Effector CD4-positive, alpha-beta T cell (primary cell): Measurements from ENCODE around the gene PCDH1.
A peak's percentile ranks its signal among the peaks of the same experiment; 100 is the strongest.
"Not testable (repeated sequence)": the region's sequence is repeated elsewhere in the genome, so short reads cannot be mapped to it uniquely, and the experiment has no call there.

ENCODE experiments used
- DNase-seq: peaks from one replicate; pipeline ENCODE4 v3.0.0-alpha.2; 2020

PCDH1 gene

DNA sequence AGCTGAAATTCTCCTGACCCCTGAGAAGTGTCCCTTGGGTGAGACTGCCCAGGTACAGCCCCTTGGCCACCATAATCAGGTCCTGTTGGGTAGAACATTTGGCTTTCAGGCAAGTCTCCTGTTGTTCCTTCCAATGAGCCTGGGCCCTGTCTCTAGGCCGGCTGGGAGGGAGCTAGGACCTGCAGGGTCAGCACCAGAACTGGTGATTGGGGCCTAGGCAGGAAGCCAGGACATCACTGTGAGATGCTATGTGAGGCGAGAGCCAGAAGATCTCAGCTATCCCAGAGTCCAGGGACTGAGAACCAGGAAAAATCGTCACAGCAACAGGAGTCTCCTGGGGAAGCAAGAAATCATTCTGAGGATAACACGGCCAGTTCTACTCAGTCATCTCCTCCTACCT, 51.5 kb downstream of the PCDH1 start:
- DNase-seq: no peak

DNA sequence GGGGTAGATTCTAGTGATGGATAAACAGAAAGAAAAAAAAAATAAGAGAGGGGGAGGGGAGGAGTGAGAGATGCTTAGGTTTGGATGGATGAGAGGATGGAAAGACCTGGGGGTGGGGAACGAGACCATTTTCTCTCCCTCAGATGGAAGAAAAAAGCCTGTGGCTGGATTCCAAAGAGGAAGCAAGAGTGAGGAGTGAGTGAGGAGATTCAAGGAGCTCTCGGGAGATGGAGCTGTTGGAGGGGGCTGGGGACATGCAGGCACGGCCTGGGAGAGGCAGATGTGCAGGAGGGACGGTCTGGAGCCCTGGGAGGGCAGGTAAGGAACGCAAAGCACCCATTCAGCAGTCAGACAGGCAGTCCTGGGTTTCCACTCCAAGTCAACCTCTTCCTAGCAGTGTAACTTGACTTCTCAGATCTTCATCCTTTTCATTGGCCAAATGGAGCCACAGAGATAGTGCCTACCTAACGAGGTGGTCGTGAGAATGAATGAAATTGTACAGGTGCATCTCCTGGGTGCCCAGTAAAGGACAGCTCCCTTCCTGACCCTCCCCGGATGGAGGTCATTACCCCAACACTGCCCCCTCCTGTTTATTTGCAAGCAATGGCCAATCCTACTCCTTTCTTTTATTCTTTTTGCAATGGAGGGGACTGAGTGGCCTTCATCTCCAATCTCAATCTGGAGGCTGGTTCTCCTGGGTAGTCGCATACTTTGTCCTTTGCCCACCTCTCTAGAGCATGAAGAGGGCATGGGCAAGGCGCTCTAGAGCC, 52.2 kb downstream of the PCDH1 start:
- no peak for DNase-seq

GRCh38 chr5:141825241-141825671, 53.0 kb downstream of the PCDH1 start:
- no peak for DNase-seq

DNA sequence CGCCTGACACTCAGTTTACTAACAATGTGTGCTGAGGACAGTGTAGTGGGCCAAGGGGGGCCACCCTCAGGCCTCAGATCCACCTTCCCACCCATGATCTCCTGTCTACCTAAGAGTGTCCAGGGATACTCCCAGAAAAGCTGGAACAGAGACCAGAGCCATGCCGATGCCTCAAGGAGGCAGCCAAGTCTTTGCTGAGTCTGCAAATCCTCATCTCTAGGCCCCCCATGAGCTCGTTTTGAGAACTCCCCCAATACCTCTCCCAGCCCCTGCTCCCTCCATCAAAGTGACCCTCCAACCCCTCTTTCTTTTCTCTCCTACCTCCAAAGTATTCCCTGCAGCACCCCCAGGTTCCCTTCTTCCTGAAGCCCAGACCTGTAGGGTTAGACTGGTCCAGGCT, 53.5 kb downstream of the PCDH1 start:
- DNase-seq: no peak

DNA sequence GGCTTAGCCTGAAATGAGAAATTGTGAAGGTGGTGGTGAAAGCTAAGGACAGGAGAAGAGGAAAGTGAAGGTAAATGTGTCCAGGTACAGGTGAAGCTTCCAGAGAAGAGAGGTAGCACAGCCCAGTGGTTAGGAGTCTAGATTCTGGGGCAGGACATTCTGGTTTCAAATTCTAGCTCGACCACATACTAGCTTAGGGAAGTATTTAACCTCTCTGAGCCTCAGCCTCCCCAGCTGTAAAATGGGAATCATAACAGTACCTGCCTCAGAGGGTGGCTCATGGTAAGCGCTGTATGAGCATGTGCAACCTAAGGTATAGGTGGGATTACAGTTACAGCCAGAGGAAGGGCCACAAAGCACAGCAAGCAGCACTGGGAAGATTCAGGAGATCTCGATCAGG, 55.2 kb downstream of the PCDH1 start:
- DNase-seq: no peak

DNA sequence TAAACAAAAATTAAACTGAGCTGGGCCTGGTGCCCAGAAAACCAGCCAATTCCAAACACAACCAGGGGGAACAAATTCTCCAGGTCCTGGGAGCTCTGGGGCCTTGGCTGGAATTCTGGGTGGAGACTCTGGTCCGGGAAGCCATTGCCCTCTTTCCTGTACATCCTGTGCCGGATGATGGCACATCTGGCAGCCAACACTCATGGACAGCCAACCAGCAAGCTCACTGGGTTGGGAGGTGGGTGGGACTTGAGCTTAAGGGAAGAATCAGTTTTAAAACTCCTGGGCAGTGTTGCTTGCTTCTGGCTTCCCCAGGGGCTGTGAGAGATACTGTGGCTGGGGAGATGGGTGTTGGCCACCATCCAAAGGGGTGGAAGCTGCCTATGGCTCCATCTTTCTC, 56.1 kb downstream of the PCDH1 start:
- DNase-seq: no peak

DNA sequence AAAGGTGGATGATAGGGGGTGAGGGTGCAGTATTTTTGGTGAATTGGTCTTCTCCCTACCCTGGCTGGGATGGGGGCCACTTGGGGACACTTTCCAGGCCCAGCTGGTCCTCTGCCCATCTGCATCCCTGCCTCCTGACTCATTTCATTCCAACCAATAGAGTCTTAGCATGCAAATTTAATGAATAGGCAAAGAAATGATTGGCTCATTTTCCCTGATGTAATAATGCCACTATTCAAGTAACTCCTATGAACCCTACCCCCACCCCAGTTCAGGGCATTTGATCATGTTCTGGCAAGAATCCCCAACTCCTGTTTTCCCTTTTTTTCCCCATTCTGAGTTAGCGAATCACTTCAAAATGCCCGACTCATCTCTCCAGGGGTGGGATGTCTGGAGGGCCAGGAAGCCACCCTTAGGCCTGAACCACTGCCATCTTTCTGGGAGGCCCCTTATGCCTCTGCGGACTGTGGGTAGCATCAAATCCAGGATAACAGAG, 56.7 kb downstream of the PCDH1 start:
- no peak for DNase-seq

GRCh38 chr5:141820686-141821085, 57.5 kb downstream of the PCDH1 start:
- not testable (repeated sequence) for DNase-seq

DNA sequence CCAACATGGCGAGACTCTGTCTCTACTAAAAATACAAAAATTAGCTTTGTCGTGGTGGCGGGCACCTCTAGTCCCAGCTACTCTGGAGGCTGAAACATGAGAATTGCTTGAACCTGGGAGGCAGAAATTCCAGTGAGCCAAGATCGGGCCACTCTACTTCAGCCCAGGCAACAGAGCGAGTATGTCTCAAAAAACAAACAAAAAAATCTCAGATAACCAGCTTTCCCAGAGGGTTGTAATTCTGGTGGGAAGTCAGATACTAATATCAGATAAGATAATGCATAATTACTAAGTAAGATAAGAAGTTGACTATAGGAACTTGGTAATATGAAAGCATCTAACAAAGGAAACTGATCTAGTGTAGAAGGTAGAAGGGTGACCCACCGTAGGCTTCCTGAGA, 60.6 kb downstream of the PCDH1 start:
- no peak for DNase-seq

DNA sequence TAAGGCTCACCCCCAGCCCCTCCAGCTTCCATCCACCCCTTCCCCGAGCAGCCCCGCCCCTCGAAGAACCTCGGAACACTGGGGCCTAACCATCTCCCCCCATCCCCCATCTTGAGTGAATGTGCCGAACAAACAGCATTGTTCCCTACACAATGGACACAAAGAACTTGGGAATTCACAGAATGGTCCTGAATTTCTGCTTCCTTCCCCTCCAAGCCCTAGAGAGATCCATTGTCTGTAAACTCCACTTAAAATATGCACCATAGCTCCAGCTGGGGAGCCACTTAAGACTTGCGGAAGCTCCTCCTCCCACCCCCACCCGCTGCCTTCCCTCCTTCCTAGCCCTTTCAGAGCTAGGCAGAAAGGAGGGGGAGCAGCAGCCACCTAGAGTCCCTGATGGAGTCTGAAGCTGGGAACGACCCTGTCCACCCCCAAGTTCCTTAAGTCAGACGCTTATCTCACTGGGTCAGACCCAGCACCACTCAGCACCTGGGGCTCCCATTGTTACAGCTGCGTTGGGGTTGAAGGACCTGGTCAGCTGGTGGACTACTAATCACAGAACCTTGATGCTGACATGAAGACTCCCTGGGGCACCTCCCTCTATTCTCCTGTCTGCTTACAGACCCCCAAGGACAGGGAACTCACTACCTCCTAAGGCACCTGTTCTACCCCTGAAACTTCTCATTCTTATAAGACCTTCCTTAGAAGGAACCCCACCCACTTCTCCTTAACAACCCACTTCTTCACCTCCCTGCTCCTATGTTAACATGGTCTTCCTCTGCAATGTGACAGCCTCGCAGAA, 61.4 kb downstream of the PCDH1 start:
- no peak for DNase-seq

GRCh38 chr5:141815796-141816180, 62.4 kb downstream of the PCDH1 start:
- DNase-seq: no peak

- DNase-seq: no peak
Observed at GRCh38 chr5:141815051-141815795, 63.0 kb downstream of the PCDH1 start.

- DNase-seq: no peak
Observed at GRCh38 chr5:141814064-141814964, 63.9 kb downstream of the PCDH1 start.

DNA sequence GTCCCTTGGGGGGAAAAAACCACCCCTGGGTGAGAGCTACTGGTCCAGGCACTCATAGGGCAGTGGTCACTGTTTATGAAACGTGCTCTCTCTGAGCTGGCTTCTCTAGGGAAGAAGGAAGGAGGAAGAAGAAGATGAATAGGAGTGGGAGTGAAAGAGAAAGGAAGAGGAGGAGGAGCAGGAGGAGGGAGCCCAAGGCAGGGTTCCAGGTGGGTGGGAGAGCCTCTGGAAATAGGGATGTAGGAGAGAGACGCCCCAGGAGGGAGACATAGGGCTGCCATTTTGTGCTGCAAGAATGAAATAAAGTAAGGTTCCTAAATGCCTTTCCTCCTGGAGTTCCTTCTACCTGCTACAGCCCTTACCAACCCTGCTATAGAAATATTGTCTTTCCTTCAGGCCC, 65.7 kb downstream of the PCDH1 start:
- no peak for DNase-seq

GRCh38 chr5:141811287-141812155, 66.7 kb downstream of the PCDH1 start:
- peak; percentile 11 for DNase-seq

DNA sequence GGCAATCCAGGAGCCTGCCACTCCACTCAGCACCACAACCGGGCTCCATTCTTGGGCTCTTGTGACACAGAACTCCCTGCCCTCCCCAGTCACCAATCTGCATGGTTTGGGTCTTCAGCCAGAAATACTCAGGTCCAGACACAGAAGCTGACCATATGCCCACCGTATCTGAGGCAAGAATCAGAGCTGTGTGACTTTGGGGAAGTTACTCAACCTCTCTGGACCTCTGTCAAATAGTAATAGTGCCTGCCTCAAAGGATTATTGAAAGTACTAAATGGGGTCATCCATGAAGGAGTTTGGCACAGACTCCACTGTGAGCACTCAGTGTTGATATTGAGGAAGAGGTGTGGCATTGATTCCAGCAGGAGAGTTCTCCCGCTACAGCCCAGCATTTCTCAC, 67.5 kb downstream of the PCDH1 start:
- no peak for DNase-seq

DNA sequence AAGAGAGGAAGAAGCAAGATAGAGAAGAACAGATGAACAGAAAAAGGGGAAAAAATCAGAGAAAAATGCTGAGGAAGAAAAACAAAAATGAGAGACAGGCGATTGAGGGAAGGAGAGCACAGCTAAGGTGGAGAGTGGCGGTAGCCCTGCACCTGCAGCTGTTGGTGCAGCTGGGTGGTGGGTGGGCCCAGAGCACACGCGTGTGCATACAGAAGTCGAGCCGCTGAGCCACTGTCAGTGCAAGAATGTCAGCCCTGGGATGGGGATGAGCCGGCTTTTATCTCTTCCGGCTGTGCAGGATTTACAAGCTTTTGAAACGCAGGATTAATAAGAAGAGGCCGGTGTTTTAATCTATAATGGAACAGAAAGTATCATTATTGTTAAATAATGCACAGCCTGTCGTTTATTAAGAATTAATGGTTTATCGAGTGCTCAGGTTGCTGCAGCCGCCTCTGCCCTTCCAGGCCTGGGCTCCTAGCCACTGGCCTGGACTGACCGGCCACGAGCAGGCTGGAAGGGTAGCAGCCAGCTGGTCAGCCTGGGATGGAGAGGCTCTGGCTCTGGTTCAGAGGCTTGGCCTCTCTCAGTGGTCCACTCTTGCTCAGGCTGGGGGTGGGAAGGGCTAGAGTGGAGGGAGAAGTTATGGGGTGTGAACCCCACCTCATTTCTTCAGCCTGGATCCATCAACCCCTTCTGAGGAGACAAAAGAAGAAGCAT, 68.7 kb downstream of the PCDH1 start:
- no peak for DNase-seq

DNA sequence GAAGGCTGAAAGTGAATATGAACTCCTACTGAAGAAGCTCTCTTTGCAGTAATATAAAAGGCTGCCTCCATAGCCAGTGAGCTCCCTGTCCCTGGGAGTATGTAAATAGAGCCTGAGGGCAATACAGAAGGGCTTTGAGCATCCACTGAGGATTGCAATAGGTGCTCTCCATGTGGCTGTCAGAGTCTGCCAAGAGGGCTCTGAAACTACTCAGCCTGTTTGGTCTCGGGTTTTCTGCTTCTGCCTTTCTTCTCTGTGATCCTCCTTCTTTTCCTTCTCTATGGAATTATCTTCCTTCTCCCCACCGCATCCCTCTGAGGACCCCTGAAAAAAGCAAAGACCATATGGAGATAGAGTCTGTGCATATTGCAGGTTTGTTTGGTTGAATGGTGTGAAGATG, 69.4 kb downstream of the PCDH1 start:
- DNase-seq: no peak

- no peak for DNase-seq
Observed at GRCh38 chr5:141807732-141808131, 70.5 kb downstream of the PCDH1 start.

DNA sequence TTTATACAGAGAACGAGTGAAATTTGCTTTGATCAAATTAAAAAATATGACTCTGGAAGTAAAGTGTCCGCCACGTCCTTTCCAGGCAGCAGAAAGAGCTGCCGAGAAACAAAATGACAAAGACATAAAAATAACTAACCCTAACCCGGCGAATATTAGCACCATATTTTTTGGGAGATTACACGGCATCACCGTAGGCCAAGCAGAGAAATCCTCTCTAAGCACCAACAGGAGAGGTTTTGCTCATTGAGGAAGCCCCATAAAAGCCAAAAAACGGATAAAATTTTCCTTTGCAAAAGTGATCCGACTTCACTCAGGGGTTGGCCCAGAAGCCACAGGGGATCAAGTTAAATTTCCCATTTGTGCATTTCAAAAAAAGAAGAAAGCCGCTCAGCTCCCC, 70.9 kb downstream of the PCDH1 start:
- DNase-seq: no peak

- DNase-seq: no peak
Observed at GRCh38 chr5:141806626-141807025, 71.6 kb downstream of the PCDH1 start.
